GM12891 (cell line): ENCODE results near the gene LMNTD1.

Experiments
- PAX5 ChIP-seq: IDR thresholded peaks from 2 replicates; pipeline ENCODE4 v1.6.1; 2011; ENCODE audit warnings: low read length, moderate library complexity, mild to moderate bottlenecking; ENCODE audit not compliant: insufficient read depth, severe bottlenecking
- POLR2A ChIP-seq: IDR thresholded peaks from 2 replicates; pipeline ENCODE4 v1.6.1; 2011; ENCODE audit warnings: low read depth, low read length, control low read depth
- POLR2AphosphoS5 ChIP-seq: IDR thresholded peaks from 2 replicates; pipeline ENCODE4 v1.6.1; 2011; ENCODE audit warnings: low read depth, low read length, control low read depth
- SPI1 ChIP-seq: IDR thresholded peaks from 2 replicates; pipeline ENCODE4 v1.6.1; 2011; ENCODE audit warnings: low read depth, low read length, control low read depth
- TAF1 ChIP-seq: IDR thresholded peaks from 2 replicates; pipeline ENCODE4 v1.6.1; 2011; ENCODE audit warnings: low read depth, low read length, control low read depth

DNA sequence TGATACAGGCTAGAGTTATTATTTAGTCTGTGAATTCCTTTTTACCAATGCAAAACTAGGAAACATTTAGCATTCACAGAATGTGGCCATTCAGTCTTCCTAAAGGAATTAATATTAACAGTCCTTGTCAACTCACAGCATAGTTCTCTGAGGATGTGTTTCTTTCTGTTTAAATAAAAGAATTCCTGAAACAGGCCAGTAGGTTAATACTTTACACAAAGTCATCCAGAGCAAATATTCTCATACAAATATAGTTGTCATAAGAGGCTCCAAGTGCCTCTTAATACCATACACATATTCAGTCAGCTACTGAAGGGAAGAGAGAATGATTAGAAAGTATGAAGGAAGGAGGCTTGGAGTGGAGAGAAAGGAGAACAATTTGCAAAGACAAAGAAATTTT lies 120.1 kb downstream of the LMNTD1 start:
- no peak for TF ChIP-seq POLR2AphosphoS5
- TF ChIP-seq POLR2A = no peak
- no peak for TF ChIP-seq TAF1
- TF ChIP-seq SPI1 = no peak
- TF ChIP-seq PAX5 = no peak
